Uterus (tissue), 2 donors: ENCODE measurements around the gene BRCA2.

Source experiments
- POLR2A ChIP-seq, 2 donors: fragments of 450-650 bp; IDR thresholded peaks; one replicate each; pipeline ENCODE4 v1.6.1; 2016; ENCODE audit warnings: antibody characterized with exemption in 2 of 2, mild to moderate bottlenecking in 1 of 2, moderate library complexity in 1 of 2
- TF ChIP-seq, protein P1 (sequence below), 4 experiments: fragments of 200-600 bp in 2 of 4; fragments of 450-650 bp in 2 of 4; sonication (generic) in 2 of 4; IDR thresholded peaks; one replicate each; pipeline ENCODE4 v1.5.1; 2016 to 2019; ENCODE audit warnings: antibody characterized with exemption in 4 of 4, mild to moderate bottlenecking in 2 of 4, moderate library complexity in 1 of 4

DNA sequence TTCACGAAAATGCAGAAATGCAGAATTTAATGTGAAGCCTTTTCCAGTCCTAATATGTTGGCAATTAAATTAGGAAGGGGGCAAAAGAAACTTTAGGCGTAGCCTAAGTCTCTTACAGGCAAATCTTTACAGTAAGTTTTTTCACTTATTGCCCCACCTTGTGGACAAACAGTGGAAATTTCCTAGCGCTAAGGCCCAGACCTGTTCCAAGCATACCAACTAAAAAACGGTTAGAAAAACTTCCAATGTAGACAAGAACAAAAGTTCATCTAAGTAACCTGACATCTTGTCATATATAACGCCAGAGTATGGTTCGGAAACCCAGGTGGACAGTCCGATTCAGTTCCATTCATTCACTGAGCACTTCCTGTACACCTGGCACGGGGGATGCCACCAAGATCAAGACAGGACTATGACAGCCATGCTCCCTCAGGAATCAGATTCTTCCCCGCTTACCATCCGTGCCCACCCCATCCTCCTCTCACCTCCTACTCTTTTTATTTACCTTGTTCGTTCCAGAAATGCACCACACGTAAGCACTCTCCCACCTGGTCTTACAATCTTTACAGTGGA lies 5.1 kb upstream of the BRCA2 start:
- TF ChIP-seq, protein P1, sequence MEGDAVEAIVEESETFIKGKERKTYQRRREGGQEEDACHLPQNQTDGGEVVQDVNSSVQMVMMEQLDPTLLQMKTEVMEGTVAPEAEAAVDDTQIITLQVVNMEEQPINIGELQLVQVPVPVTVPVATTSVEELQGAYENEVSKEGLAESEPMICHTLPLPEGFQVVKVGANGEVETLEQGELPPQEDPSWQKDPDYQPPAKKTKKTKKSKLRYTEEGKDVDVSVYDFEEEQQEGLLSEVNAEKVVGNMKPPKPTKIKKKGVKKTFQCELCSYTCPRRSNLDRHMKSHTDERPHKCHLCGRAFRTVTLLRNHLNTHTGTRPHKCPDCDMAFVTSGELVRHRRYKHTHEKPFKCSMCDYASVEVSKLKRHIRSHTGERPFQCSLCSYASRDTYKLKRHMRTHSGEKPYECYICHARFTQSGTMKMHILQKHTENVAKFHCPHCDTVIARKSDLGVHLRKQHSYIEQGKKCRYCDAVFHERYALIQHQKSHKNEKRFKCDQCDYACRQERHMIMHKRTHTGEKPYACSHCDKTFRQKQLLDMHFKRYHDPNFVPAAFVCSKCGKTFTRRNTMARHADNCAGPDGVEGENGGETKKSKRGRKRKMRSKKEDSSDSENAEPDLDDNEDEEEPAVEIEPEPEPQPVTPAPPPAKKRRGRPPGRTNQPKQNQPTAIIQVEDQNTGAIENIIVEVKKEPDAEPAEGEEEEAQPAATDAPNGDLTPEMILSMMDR (IDR thresholded peaks at IDR 0.05) = peak; percentile 74 to 84 (median 76)
- no peak for TF ChIP-seq POLR2A (IDR thresholded peaks at IDR 0.05)
